ENCODE results near the gene OSCAR.

The OSCAR gene, protein sequence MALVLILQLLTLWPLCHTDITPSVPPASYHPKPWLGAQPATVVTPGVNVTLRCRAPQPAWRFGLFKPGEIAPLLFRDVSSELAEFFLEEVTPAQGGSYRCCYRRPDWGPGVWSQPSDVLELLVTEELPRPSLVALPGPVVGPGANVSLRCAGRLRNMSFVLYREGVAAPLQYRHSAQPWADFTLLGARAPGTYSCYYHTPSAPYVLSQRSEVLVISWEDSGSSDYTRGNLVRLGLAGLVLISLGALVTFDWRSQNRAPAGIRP

GRCh38 chr19:54100561-54100960 is at the start of gene OSCAR:
Gene OSCAR, minus strand, starts transcription at chr19:54100803. Its CDS starts 11 bp downstream, at chr19:54100792.
- H3K27me3 Mint-ChIP-seq (ENCODE audit: low read depth) = peaks cover 11% of the 10 kb centered on the region
- H3K27ac Mint-ChIP-seq = peak within 1 kb of the TSS; percentile 72
- no peaks in the 10 kb centered on the region for H3K9me3 Mint-ChIP-seq
- peaks cover 25% of the 10 kb centered on the region for H3K4me1 Mint-ChIP-seq (ENCODE audit: low read depth)
- peaks cover 6% of the 10 kb centered on the region for H3K36me3 Mint-ChIP-seq (ENCODE audit: low read depth)
- DNase-seq (ENCODE audit: low spot score) = no peak
- peak within 1 kb of the TSS; percentile 64 for H3K4me3 Mint-ChIP-seq

DNA sequence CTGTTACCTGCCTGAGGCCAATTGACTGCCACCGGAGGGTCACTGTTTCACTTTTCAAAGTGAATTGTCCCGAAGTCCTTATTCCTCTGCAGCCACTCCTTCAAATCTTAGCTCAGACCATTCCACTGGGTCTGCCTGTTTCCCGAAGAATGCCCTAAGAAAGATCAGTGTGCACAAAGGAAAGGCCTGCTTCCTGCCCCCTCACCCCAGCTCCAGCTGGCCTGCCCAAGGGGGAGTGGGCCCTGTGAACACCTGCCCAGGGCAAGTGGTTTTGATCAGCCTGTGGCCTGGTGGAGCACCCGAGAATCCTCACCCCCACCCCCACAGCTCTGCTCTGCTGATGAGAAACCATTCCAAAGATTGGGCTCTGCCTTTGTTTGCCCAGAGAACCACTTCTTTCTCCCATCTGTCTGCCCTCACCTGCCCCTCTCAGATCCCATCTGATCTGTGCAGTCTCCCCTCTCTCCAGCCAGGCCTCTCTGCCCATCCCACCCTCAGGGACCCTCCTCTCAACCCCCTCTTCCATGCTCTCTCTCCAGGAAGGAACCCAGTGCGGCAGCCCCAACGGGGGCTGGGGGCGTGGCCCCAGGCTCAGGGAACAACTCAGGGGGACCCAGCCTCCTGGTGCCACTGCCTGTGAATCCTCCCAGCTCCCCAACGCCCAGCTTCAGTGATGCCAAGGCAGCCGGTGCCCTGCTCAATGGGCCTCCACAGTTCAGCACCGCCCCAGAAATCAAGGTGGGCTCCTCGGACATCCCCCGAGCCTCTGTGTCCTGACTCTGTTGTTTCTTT is 48.6 kb upstream of the OSCAR start:
- no peak overlapping the region for H3K4me3 Mint-ChIP-seq
- H3K36me3 Mint-ChIP-seq (ENCODE audit: low read depth) = peaks cover 67% of the 10 kb centered on the region
- H3K4me1 Mint-ChIP-seq (ENCODE audit: low read depth) = peaks cover 2% of the 10 kb centered on the region
- no peaks in the 10 kb centered on the region for H3K9me3 Mint-ChIP-seq
- DNase-seq (ENCODE audit: low spot score) = no peak
- no peaks in the 10 kb centered on the region for H3K27me3 Mint-ChIP-seq (ENCODE audit: low read depth)
- H3K27ac Mint-ChIP-seq = no peak overlapping the region

GRCh38 chr19:54148158-54148557 is 47.6 kb upstream of the OSCAR start:
- Mint-ChIP-seq H3K4me1 (ENCODE audit: low read depth) (no peaks in the 10 kb centered on the region), H3K36me3 (ENCODE audit: low read depth) (peaks cover 67% of the 10 kb centered on the region), H3K27me3 (ENCODE audit: low read depth) (no peaks in the 10 kb centered on the region), H3K9me3 (no peaks in the 10 kb centered on the region), H3K27ac (no peak overlapping the region), H3K4me3 (no peak overlapping the region)
- DNase-seq (ENCODE audit: low spot score) = no peak

DNA sequence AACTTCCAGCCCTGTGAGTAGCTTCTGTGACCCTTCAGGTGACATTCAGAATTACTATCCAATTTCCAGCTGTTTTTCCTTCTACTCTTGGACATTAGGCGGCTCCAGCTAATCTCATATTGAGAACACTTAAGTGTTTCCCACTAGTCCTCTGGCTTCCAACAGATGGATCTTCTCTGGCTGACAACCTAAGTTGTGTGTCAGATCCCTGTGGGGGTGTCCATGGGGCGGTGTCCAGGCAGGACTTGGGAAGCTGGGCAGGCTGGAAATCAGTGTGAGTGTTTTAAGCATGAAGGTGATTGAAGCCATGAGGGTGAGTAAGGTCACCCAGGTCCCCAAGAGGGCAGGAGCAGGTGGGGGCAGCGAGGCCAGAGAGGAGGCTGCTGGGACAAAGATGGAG is 47.1 kb upstream of the OSCAR start:
- no peak overlapping the region for H3K4me3 Mint-ChIP-seq
- no peak overlapping the region for H3K27ac Mint-ChIP-seq
- no peaks in the 10 kb centered on the region for H3K4me1 Mint-ChIP-seq (ENCODE audit: low read depth)
- no peak for DNase-seq (ENCODE audit: low spot score)
- no peaks in the 10 kb centered on the region for H3K9me3 Mint-ChIP-seq
- no peaks in the 10 kb centered on the region for H3K27me3 Mint-ChIP-seq (ENCODE audit: low read depth)
- peaks cover 70% of the 10 kb centered on the region for H3K36me3 Mint-ChIP-seq (ENCODE audit: low read depth)

DNA sequence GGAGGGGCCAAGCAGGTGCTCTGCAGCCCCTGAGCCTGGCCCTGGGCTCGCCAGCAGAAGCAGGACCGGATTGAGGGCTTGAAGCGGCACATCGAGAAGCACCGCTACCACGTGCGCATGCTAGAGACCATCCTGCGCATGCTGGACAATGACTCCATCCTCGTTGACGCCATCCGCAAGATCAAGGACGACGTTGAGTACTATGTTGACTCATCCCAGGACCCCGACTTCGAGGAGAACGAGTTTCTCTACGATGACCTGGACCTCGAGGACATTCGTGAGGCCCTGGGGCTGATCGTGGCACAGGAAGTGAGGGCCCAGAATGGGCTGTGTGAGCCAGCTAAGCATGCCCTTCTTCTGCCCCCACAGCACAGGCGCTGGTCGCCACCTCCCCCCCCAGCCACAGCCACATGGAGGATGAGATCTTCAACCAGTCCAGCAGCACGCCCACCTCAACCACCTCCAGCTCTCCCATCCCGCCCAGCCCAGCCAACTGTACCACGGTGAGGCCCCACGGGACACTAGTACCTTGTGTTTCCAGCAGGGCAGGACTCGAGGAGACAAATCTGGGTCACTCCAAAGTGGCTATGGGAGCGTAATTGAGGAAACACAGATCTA is 45.0 kb upstream of the OSCAR start:
- no peaks in the 10 kb centered on the region for H3K9me3 Mint-ChIP-seq
- H3K27ac Mint-ChIP-seq = no peak overlapping the region
- H3K4me1 Mint-ChIP-seq (ENCODE audit: low read depth) = peaks cover 10% of the 10 kb centered on the region
- H3K36me3 Mint-ChIP-seq (ENCODE audit: low read depth) = peaks cover 70% of the 10 kb centered on the region
- no peak overlapping the region for H3K4me3 Mint-ChIP-seq
- DNase-seq (ENCODE audit: low spot score) = no peak
- H3K27me3 Mint-ChIP-seq (ENCODE audit: low read depth) = no peaks in the 10 kb centered on the region

- H3K4me1 Mint-ChIP-seq (ENCODE audit: low read depth) = peaks cover 26% of the 10 kb centered on the region
- peak overlapping the region; percentile 24 for H3K27ac Mint-ChIP-seq
- H3K4me3 Mint-ChIP-seq = no peak overlapping the region
- H3K9me3 Mint-ChIP-seq = no peaks in the 10 kb centered on the region
- DNase-seq (ENCODE audit: low spot score) = no peak
- no peaks in the 10 kb centered on the region for H3K27me3 Mint-ChIP-seq (ENCODE audit: low read depth)
- H3K36me3 Mint-ChIP-seq (ENCODE audit: low read depth) = peaks cover 61% of the 10 kb centered on the region
These were observed 41.7 kb upstream of the OSCAR start for GRCh38 chr19:54142166-54142780.

DNA sequence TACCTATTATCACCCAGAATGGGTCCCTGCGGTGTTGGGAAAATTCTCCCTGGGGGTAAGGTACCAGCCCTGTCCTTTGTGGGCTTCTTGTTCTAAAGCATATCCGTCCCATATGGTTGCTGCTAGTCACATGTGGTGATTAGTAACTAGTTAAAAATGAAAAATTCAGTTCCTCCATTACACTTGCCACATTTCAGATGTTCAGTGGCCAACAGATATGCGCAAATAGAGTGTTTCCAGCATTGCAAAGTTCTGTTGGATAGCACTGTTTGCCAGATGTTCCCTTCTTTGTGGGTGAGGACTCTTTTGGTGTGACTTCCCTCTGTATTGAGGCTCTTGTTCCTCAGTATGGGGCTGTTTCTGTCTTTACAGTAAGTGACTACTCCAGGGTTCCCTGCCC is 40.8 kb upstream of the OSCAR start:
- no peak for DNase-seq (ENCODE audit: low spot score)
- H3K36me3 Mint-ChIP-seq (ENCODE audit: low read depth) = peaks cover 52% of the 10 kb centered on the region
- H3K9me3 Mint-ChIP-seq = no peaks in the 10 kb centered on the region
- peaks cover 29% of the 10 kb centered on the region for H3K4me1 Mint-ChIP-seq (ENCODE audit: low read depth)
- no peaks in the 10 kb centered on the region for H3K27me3 Mint-ChIP-seq (ENCODE audit: low read depth)
- no peak overlapping the region for H3K4me3 Mint-ChIP-seq
- no peak overlapping the region for H3K27ac Mint-ChIP-seq

- H3K4me3 Mint-ChIP-seq = peak overlapping the region; percentile 91
- H3K36me3 Mint-ChIP-seq (ENCODE audit: low read depth) = peaks cover 32% of the 10 kb centered on the region
These were observed 38.1 kb upstream of the OSCAR start for GRCh38 chr19:54138489-54139256.

GRCh38 chr19:54137699-54138488 is 37.3 kb upstream of the OSCAR start, which contains the start of gene CNOT3:
Gene CNOT3, plus strand, starts transcription at chr19:54137762. Its CDS starts 5,217 bp downstream, at chr19:54142979.
- no peak for DNase-seq (ENCODE audit: low spot score)
- Mint-ChIP-seq H3K9me3 (no peaks in the 10 kb centered on the region), H3K4me1 (ENCODE audit: low read depth) (peaks cover 40% of the 10 kb centered on the region), H3K4me3 (peak within 1 kb of the TSS; percentile 91), H3K36me3 (ENCODE audit: low read depth) (peaks cover 24% of the 10 kb centered on the region), H3K27me3 (ENCODE audit: low read depth) (no peaks in the 10 kb centered on the region), H3K27ac (peak within 1 kb of the TSS; percentile 92)

More at GRCh38 chr19:54138489-54139256, 38.1 kb upstream of the OSCAR start:
- peak overlapping the region; percentile 92 for H3K27ac Mint-ChIP-seq
- no peaks in the 10 kb centered on the region for H3K9me3 Mint-ChIP-seq
- DNase-seq (ENCODE audit: low spot score) = peak; percentile 29
- H3K4me1 Mint-ChIP-seq (ENCODE audit: low read depth) = peaks cover 40% of the 10 kb centered on the region
- no peaks in the 10 kb centered on the region for H3K27me3 Mint-ChIP-seq (ENCODE audit: low read depth)

- H3K27me3 Mint-ChIP-seq (ENCODE audit: low read depth) = no peaks in the 10 kb centered on the region
- H3K4me1 Mint-ChIP-seq (ENCODE audit: low read depth) = peaks cover 39% of the 10 kb centered on the region
These were observed 36.5 kb upstream of the OSCAR start for GRCh38 chr19:54136864-54137698.

GRCh38 chr19:54136086-54136863 is 35.7 kb upstream of the OSCAR start:
- H3K4me3 Mint-ChIP-seq = peak overlapping the region; percentile 90
- H3K4me1 Mint-ChIP-seq (ENCODE audit: low read depth) = peaks cover 32% of the 10 kb centered on the region
- H3K27me3 Mint-ChIP-seq (ENCODE audit: low read depth) = no peaks in the 10 kb centered on the region
- DNase-seq (ENCODE audit: low spot score) = peak; percentile 14
- H3K27ac Mint-ChIP-seq = peak overlapping the region; percentile 78
- H3K9me3 Mint-ChIP-seq = no peaks in the 10 kb centered on the region
- H3K36me3 Mint-ChIP-seq (ENCODE audit: low read depth) = peaks cover 15% of the 10 kb centered on the region

More at GRCh38 chr19:54136864-54137698, 36.5 kb upstream of the OSCAR start:
- peaks cover 19% of the 10 kb centered on the region for H3K36me3 Mint-ChIP-seq (ENCODE audit: low read depth)
- peak overlapping the region; percentile 78 for H3K27ac Mint-ChIP-seq
- peak overlapping the region; percentile 90 for H3K4me3 Mint-ChIP-seq
- peak; percentile 99 for DNase-seq (ENCODE audit: low spot score)
- no peaks in the 10 kb centered on the region for H3K9me3 Mint-ChIP-seq
